Superior temporal gyrus (tissue), 1 donor: ENCODE results near the gene STXBP5.

Experiments used
- DNase-seq: peaks from one replicate; pipeline ENCODE4 v3.0.0-alpha.2; 2016; ENCODE audit errors: extremely low spot score

STXBP5 gene

GRCh38 chr6:147297663-147298316 is 93.6 kb downstream of the STXBP5 start:
- DNase-seq, result no peak

- DNase-seq, result no peak
These were observed 94.2 kb downstream of the STXBP5 start for GRCh38 chr6:147298461-147298860.

- no peak for DNase-seq
These were observed 94.8 kb downstream of the STXBP5 start for GRCh38 chr6:147299035-147299434.

- DNase-seq, result no peak
These were observed 96.9 kb downstream of the STXBP5 start for GRCh38 chr6:147301070-147301469.

GRCh38 chr6:147304016-147304415 is 99.8 kb downstream of the STXBP5 start:
- DNase-seq, result no peak

- no peak for DNase-seq
These were observed 106.3 kb downstream of the STXBP5 start for GRCh38 chr6:147310521-147310920.

- no peak for DNase-seq
These were observed 107.0 kb downstream of the STXBP5 start for GRCh38 chr6:147311218-147311617.

- DNase-seq, result no peak
These were observed 117.0 kb downstream of the STXBP5 start for GRCh38 chr6:147321260-147321659.

GRCh38 chr6:147322299-147323162 is 118.3 kb downstream of the STXBP5 start:
- no peak for DNase-seq

GRCh38 chr6:147325557-147325956 is 121.3 kb downstream of the STXBP5 start:
- DNase-seq, result no peak

GRCh38 chr6:147331401-147331800 is 127.2 kb downstream of the STXBP5 start:
- DNase-seq, result no peak

GRCh38 chr6:147337921-147338320 is 133.7 kb downstream of the STXBP5 start:
- DNase-seq, result no peak

- DNase-seq, result no peak
These were observed 137.3 kb downstream of the STXBP5 start for GRCh38 chr6:147341486-147341885.

- no peak for DNase-seq
These were observed 141.7 kb downstream of the STXBP5 start for GRCh38 chr6:147345902-147346301.

- no peak for DNase-seq
These were observed 143.1 kb downstream of the STXBP5 start for GRCh38 chr6:147347179-147347881.

GRCh38 chr6:147347882-147348575 is 143.8 kb downstream of the STXBP5 start:
- no peak for DNase-seq

- no peak for DNase-seq
These were observed 157.2 kb downstream of the STXBP5 start for GRCh38 chr6:147361311-147361981.

GRCh38 chr6:147366290-147366689 is 162.1 kb downstream of the STXBP5 start:
- DNase-seq, result no peak

- no peak for DNase-seq
These were observed 167.1 kb downstream of the STXBP5 start for GRCh38 chr6:147371325-147371724.

- DNase-seq, result no peak
These were observed 168.6 kb downstream of the STXBP5 start for GRCh38 chr6:147372806-147373205.

GRCh38 chr6:147378819-147379218 is 174.6 kb downstream of the STXBP5 start:
- DNase-seq, result no peak
